Memory B cell (primary cell): ENCODE measurements around the gene PHACTR2.
"Not testable (repeated sequence)": the region's sequence is repeated elsewhere in the genome, so short reads cannot be mapped to it uniquely, and the experiment has no call there.

Experiments used
- ATAC-seq: fragments of 150-1000 bp; cut with Tn5 transposase; 2 replicates; pipeline ENCODE4 v1.10.0; 2021; ENCODE audit warnings: low read depth, mild to moderate bottlenecking, moderate library complexity
- DNase-seq, 2 donors: peaks; one replicate each; pipeline ENCODE4 v3.0.0; 2022; ENCODE audit warnings: low spot score in 2 of 2
- H3K27ac Mint-ChIP-seq: one replicate; pipeline ENCODE4 v1.8.0; 2022; ENCODE audit warnings: mild to moderate bottlenecking, moderate library complexity, mixed read lengths
- H3K27me3 Mint-ChIP-seq: one replicate; pipeline ENCODE4 v1.8.0; 2022; ENCODE audit warnings: mixed read lengths
- H3K36me3 Mint-ChIP-seq: one replicate; pipeline ENCODE4 v1.8.0; 2022; ENCODE audit warnings: mild to moderate bottlenecking, mixed read lengths
- H3K4me1 Mint-ChIP-seq: one replicate; pipeline ENCODE4 v1.8.0; 2022; ENCODE audit warnings: mixed read lengths
- H3K4me3 Mint-ChIP-seq: one replicate; pipeline ENCODE4 v1.8.0; 2022; ENCODE audit warnings: mild to moderate bottlenecking, moderate library complexity, mixed read lengths
- H3K9me3 Mint-ChIP-seq: one replicate; pipeline ENCODE4 v1.8.0; 2022; ENCODE audit warnings: mixed read lengths

The PHACTR2 gene

DNA sequence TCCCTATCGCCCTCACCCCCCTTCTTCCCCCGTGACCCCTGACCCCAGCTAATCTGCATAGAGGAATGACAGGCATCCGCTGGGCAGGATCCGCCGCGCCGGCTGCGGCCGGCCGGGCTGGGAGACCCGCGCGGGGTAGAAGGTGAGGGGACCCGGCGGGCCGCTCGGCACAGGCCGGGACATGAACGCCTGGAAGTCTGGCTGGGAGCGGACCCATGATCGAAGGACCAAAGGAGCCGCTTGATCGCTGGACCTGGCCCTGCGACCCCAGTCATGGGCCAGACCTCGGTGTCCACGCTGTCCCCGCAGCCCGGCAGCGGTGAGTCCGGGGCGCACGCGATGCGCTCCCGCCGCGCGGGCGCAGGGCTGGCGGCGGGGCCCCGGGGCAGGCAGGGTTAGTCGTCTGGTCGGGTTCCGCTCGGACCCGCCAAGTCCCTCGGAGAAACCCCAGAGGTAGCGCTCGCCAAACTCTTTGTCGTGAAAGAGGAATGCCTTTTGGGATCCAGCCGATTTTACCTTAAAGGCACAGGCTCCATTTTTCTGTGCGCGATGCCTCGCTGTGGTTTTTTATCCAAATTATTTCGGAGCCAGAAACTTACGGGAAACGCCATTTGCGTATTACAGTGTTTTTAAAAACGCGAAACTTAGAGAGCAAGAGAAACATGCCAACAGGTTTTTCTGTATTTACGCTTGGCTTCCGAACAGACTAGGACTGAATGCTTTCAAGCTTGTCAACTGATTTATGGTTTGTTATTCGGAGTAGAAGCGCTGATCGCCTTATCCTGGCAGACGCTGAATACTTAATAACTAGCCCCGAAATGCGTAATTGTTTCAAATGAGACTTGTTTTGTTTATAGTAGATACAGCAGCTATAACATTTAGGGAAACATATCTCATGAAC, at the start of gene PHACTR2:
Gene PHACTR2 (plus strand): TSS at position 75 of the 901 bp plus-strand sequence. CDS start 199 bp downstream, at position 274.
- H3K4me1 Mint-ChIP-seq = peaks cover 4% of the 10 kb centered on the region
- peaks cover 3% of the 10 kb centered on the region for H3K9me3 Mint-ChIP-seq
- peaks cover 7% of the 10 kb centered on the region for H3K27me3 Mint-ChIP-seq
- H3K4me3 Mint-ChIP-seq = peak within 1 kb of the TSS; percentile 75
- no peak within 1 kb of the TSS for H3K27ac Mint-ChIP-seq
- ATAC-seq (peak; percentile 52), DNase-seq (peak in 1 of 2 donors; percentile 26)
- peaks cover 5% of the 10 kb centered on the region for H3K36me3 Mint-ChIP-seq

DNA sequence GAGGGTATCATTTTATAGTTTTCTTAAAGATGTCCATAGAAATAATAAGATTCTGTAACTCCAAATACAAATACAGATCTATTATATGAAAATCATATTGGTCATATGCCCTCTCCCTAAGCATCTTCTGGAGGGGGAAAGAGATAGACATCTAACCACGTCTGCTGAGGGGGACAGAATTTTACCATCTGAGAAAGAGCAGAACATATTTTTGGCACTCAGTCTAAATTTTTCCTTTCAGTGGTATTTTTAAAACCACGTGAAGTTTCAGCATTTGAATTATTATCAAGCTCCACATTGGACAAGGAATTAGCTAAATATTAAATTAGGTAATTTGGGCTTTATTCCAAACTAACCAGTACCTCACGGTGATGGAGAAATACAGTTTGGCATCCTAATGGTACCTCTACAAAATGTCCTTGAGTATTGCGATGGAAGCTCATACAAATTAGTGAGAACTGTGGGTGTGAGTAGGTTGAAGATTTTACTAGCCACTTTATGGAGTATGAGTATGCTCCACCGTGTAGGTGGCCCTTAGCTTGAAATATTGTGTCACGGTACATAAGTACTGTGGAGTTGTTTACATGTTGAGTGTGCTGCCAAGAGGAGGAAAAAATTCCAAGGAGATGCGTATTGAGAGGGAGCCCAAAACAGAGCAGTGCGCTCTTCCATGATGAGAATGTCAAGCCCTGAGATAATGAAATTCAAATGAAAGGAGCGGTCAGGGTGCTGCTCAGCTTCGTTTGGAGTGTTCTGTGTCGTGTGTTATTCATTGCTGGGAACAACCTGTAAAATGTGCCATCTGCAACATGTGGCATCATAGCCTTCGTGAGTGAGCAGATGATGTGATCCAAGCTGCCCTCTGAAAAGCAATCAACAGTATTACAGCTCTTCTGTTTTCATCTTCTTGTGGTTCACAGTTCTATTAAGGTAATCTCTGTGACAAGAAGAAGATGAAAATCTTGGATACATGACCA, 48.4 kb upstream of the PHACTR2 start:
- DNase-seq (no peak), ATAC-seq (no peak)
- H3K27me3 Mint-ChIP-seq = no peaks in the 10 kb centered on the region
- peaks cover 1% of the 10 kb centered on the region for H3K4me1 Mint-ChIP-seq
- H3K27ac Mint-ChIP-seq = no peak overlapping the region
- H3K36me3 Mint-ChIP-seq = peaks cover 3% of the 10 kb centered on the region
- H3K4me3 Mint-ChIP-seq = no peak overlapping the region
- peaks cover 1% of the 10 kb centered on the region for H3K9me3 Mint-ChIP-seq

- H3K4me3 Mint-ChIP-seq, H3K36me3 Mint-ChIP-seq, H3K9me3 Mint-ChIP-seq, DNase-seq, H3K27ac Mint-ChIP-seq, ATAC-seq, H3K4me1 Mint-ChIP-seq, H3K27me3 Mint-ChIP-seq: not testable (repeated sequence)
Observed at GRCh38 chr6:143631196-143631595, 46.6 kb upstream of the PHACTR2 start.

DNA sequence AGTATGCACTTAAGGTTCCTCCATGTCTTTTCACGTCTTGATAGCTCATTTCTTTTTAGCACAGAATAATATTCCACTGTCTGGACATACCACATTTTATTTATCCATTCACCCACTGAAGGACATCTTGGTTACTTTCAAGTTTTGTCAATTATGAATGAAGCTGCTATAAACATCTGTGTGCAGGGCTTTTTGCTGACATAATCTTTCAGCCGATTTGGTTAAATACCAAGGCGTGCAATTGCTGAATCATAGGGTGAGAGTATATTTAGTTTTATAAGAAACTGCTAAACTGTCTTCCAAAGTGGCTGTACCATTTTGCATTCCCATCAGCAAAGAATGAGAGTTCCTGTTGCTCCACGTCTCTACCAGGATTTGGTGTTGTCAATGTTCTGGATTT, 44.9 kb upstream of the PHACTR2 start:
- no peak overlapping the region for H3K27ac Mint-ChIP-seq
- peaks cover 4% of the 10 kb centered on the region for H3K4me1 Mint-ChIP-seq
- DNase-seq = no peak
- H3K36me3 Mint-ChIP-seq = peaks cover 3% of the 10 kb centered on the region
- H3K4me3 Mint-ChIP-seq = no peak overlapping the region
- H3K9me3 Mint-ChIP-seq = peaks cover 1% of the 10 kb centered on the region
- ATAC-seq = no peak
- H3K27me3 Mint-ChIP-seq = no peaks in the 10 kb centered on the region

GRCh38 chr6:143634486-143634885, 43.3 kb upstream of the PHACTR2 start:
- ATAC-seq (no peak), DNase-seq (no peak)
- no peaks in the 10 kb centered on the region for H3K27me3 Mint-ChIP-seq
- peaks cover 1% of the 10 kb centered on the region for H3K9me3 Mint-ChIP-seq
- peaks cover 4% of the 10 kb centered on the region for H3K4me1 Mint-ChIP-seq
- H3K36me3 Mint-ChIP-seq = peaks cover 1% of the 10 kb centered on the region
- H3K4me3 Mint-ChIP-seq = no peak overlapping the region
- H3K27ac Mint-ChIP-seq = no peak overlapping the region

GRCh38 chr6:143637691-143638090, 40.1 kb upstream of the PHACTR2 start:
- H3K9me3 Mint-ChIP-seq = no peaks in the 10 kb centered on the region
- no peaks in the 10 kb centered on the region for H3K27me3 Mint-ChIP-seq

DNA sequence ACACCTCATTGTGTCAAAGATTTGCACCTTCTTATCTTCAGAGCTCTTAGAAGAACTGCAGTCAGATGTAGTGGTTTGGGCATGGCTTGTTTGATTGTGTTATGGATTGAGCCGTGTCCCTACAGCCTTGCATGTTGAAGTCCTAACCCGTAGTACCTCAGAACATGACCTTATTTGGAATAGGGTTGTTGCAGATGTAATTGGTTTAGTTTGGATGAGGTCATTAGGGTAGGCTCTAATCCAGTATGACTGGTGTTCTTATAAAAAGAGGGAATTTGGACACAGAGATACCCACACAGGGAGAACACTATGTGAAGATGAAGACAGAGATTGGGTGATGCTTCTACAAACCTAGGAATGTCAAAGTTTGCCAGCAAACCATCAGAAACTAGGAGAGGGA, 35.4 kb upstream of the PHACTR2 start:
- H3K27ac Mint-ChIP-seq = no peak overlapping the region
- DNase-seq = no peak

More at GRCh38 chr6:143637691-143638090, 40.1 kb upstream of the PHACTR2 start:
- Mint-ChIP-seq H3K4me3 (no peak overlapping the region), H3K36me3 (peaks cover 3% of the 10 kb centered on the region), H3K4me1 (peaks cover 6% of the 10 kb centered on the region), H3K27ac (no peak overlapping the region)
- no peak for DNase-seq
- no peak for ATAC-seq

DNA sequence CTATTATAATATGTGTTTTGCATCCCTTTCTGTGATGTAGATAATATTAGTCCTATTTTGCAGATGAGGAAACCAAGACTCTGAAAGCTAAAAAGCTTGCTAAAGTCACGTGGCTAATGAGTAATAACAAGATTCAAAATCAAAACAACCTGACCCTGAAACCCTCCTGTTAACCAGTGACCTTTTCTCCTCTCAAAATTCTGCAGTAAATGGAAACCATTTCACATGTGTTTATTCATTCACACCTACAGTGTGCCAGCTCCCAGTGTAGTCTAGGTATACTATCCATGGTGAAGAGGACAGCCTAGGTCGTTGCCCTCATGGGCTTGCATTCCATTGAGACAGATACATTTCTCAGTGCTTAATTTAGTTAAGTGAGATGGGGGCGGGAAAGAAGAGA, 30.6 kb upstream of the PHACTR2 start:
- ATAC-seq (no peak), DNase-seq (no peak)
- H3K4me3 Mint-ChIP-seq = no peak overlapping the region
- no peaks in the 10 kb centered on the region for H3K27me3 Mint-ChIP-seq
- peaks cover 4% of the 10 kb centered on the region for H3K9me3 Mint-ChIP-seq
- peaks cover 5% of the 10 kb centered on the region for H3K4me1 Mint-ChIP-seq
- no peak overlapping the region for H3K27ac Mint-ChIP-seq
- peaks cover 10% of the 10 kb centered on the region for H3K36me3 Mint-ChIP-seq

More for the DNA sequence above, 35.4 kb upstream of the PHACTR2 start:
- ATAC-seq = no peak
- no peak overlapping the region for H3K4me3 Mint-ChIP-seq
- peaks cover 3% of the 10 kb centered on the region for H3K36me3 Mint-ChIP-seq
- peaks cover 2% of the 10 kb centered on the region for H3K4me1 Mint-ChIP-seq
- no peaks in the 10 kb centered on the region for H3K9me3 Mint-ChIP-seq
- H3K27me3 Mint-ChIP-seq = no peaks in the 10 kb centered on the region

DNA sequence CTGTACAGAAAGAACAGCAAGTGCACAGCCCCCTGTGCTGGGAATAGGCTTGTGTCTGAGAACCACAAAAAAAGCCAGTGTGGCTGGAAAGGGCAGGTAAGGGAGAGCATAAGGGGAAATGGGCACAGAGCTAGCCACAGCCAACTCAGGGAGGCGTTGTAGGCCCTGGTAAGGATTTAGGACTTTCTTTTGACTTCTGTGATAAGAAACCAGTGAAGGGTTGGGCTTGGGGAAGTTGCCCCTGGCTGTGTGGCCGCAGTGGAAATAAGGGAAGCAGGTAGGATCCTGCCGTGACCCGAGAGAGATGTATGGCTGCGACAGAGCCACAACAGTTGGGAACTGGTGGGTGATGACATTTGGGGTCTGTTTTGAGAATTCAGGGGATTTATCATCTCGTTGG, 30.0 kb upstream of the PHACTR2 start:
- H3K4me1 Mint-ChIP-seq = peaks cover 3% of the 10 kb centered on the region
- no peak overlapping the region for H3K27ac Mint-ChIP-seq
- H3K36me3 Mint-ChIP-seq = peaks cover 10% of the 10 kb centered on the region
- DNase-seq (no peak), ATAC-seq (no peak)
- H3K4me3 Mint-ChIP-seq = no peak overlapping the region
- no peaks in the 10 kb centered on the region for H3K27me3 Mint-ChIP-seq
- peaks cover 4% of the 10 kb centered on the region for H3K9me3 Mint-ChIP-seq

DNA sequence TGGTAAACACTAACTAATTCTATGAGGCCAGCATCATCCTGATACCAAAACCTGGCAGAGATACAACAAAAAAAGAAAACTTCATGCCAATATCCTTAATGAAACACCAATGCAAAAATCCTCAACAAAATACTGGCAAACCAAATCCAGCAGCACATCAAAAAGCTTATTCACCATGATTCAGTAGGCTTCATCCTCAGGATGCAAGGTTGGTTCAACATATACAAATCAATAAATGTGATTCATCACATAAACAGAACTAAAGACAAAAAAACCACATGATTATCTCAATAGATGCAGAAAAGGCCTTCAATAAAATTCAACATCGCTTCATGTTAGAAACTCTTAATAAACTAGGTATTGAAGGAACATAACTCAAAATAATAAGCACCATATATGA, 28.4 kb upstream of the PHACTR2 start:
- peaks cover 10% of the 10 kb centered on the region for H3K36me3 Mint-ChIP-seq
- not testable (repeated sequence) for H3K27me3 Mint-ChIP-seq, H3K4me1 Mint-ChIP-seq, H3K9me3 Mint-ChIP-seq, H3K27ac Mint-ChIP-seq, ATAC-seq, DNase-seq, H3K4me3 Mint-ChIP-seq

- H3K4me1 Mint-ChIP-seq, H3K27ac Mint-ChIP-seq, ATAC-seq, H3K9me3 Mint-ChIP-seq, H3K27me3 Mint-ChIP-seq, DNase-seq, H3K4me3 Mint-ChIP-seq: not testable (repeated sequence)
- H3K36me3 Mint-ChIP-seq = peaks cover 10% of the 10 kb centered on the region
Observed at GRCh38 chr6:143651328-143651727, 26.4 kb upstream of the PHACTR2 start.

DNA sequence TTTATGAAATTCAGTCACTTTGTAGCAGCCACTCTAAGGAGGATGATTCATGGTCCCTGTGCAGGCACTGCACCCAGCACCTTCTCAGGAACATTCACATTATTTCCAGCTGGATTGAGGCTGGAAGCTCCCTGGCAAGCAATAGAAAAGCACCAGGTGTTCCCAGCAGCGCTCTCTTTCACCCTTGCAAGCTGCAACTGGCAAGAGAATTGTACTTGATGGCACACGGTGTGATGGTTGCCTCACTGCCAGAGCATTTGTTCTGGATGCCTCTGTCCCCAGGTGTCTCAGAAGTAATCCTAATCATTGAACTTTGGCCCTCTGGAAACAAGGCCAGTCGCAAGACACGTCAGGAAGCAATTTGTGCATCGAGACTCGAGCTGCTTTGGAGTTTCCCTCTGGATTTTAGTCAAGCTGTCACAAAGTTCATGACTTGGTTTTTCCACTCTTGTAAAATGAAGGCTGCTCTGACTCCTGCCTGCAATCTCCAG, 24.9 kb upstream of the PHACTR2 start:
- Mint-ChIP-seq H3K36me3 (peaks cover 15% of the 10 kb centered on the region), H3K27ac (no peak overlapping the region), H3K9me3 (peaks cover 9% of the 10 kb centered on the region), H3K4me3 (no peak overlapping the region), H3K4me1 (peaks cover 3% of the 10 kb centered on the region), H3K27me3 (no peaks in the 10 kb centered on the region)
- ATAC-seq (no peak), DNase-seq (no peak)

GRCh38 chr6:143655541-143655940, 22.2 kb upstream of the PHACTR2 start:
- H3K4me3 Mint-ChIP-seq = no peak overlapping the region
- no peaks in the 10 kb centered on the region for H3K4me1 Mint-ChIP-seq
- no peaks in the 10 kb centered on the region for H3K27me3 Mint-ChIP-seq
- ATAC-seq = no peak
- H3K9me3 Mint-ChIP-seq = peaks cover 13% of the 10 kb centered on the region
- DNase-seq = no peak
- H3K27ac Mint-ChIP-seq = no peak overlapping the region
- peaks cover 12% of the 10 kb centered on the region for H3K36me3 Mint-ChIP-seq

DNA sequence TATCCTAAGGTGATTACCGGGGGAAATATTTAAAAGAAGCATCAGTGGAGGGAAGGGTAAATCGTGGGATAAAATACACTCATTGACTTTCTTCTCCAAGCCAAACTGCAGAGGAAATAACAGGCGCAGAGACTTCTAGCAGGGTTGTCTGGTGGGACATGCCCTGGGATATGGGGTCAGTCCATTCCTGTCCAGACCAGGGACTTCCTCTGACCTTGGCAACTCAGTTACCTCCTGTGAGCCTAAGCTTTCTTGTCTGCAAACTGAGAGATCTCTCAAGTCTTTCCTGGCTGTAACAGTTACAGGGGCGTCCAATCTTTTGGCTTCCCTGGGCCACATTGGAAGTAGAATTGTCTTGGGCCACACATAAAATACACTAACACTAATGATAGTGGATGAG, 21.7 kb upstream of the PHACTR2 start:
- H3K36me3 Mint-ChIP-seq = peaks cover 12% of the 10 kb centered on the region
- DNase-seq (no peak), ATAC-seq (no peak)
- no peak overlapping the region for H3K27ac Mint-ChIP-seq
- H3K4me3 Mint-ChIP-seq = no peak overlapping the region
- H3K9me3 Mint-ChIP-seq = peaks cover 13% of the 10 kb centered on the region
- H3K4me1 Mint-ChIP-seq = no peaks in the 10 kb centered on the region
- no peaks in the 10 kb centered on the region for H3K27me3 Mint-ChIP-seq
